ENCODE measurements around the gene DTNB. TPM values are rescaled to one million over a fixed set of nuclear protein-coding genes. Genes with fewer than 3 reads are reported as not detected.

DTNB gene
- total RNA-seq, 4 donors from 2014 or later = 3.9 to 8.7 (median 4.4) TPM

GRCh38 chr2:25597881-25598280 is 75.5 kb downstream of the DTNB start:
- ATAC-seq = no peak
- H3K27ac ChIP-seq = no peak overlapping the region
- H3K9me3 ChIP-seq = no peaks in the 10 kb centered on the region
- H3K36me3 ChIP-seq = no peaks in the 10 kb centered on the region
- WGBS, 2 donors (ENCODE audit: low coverage in 1 of 2) = 85 to 100% methylated on average over 2 of the region's 2 CpGs
- H3K4me3 ChIP-seq = no peak overlapping the region
- no peaks in the 10 kb centered on the region for H3K27me3 ChIP-seq
- no peaks in the 10 kb centered on the region for H3K4me1 ChIP-seq
- no peak for TF ChIP-seq POLR2AphosphoS5 (IDR thresholded peaks at IDR 0.05)
- TF ChIP-seq CTCF (IDR thresholded peaks at IDR 0.05) = no peak
- no peak for TF ChIP-seq EP300 (IDR thresholded peaks at IDR 0.05)
- no peak for TF ChIP-seq POLR2A (IDR thresholded peaks at IDR 0.05)

- H3K4me3 ChIP-seq = no peak overlapping the region
These were observed 76.7 kb downstream of the DTNB start for GRCh38 chr2:25596516-25597244.

GRCh38 chr2:25595393-25595792 is 78.0 kb downstream of the DTNB start:
- ATAC-seq = no peak
- Histone ChIP-seq H3K27ac (no peak overlapping the region), H3K4me3 (no peak overlapping the region), H3K9me3 (no peaks in the 10 kb centered on the region), H3K4me1 (no peaks in the 10 kb centered on the region), H3K36me3 (no peaks in the 10 kb centered on the region), H3K27me3 (no peaks in the 10 kb centered on the region)
- TF ChIP-seq POLR2A (IDR thresholded peaks at IDR 0.05) (no peak), POLR2AphosphoS5 (IDR thresholded peaks at IDR 0.05) (no peak), EP300 (IDR thresholded peaks at IDR 0.05) (no peak), CTCF (IDR thresholded peaks at IDR 0.05) (no peak)
- 89 to 97% methylated on average over 4 to 6 of the region's 6 CpGs for WGBS, 2 donors (ENCODE audit: low coverage in 1 of 2)

More at GRCh38 chr2:25596516-25597244, 76.7 kb downstream of the DTNB start:
- no peak for TF ChIP-seq CTCF (IDR thresholded peaks at IDR 0.05)
- H3K27ac ChIP-seq = no peak overlapping the region
- no peak for ATAC-seq
- H3K4me1 ChIP-seq = no peaks in the 10 kb centered on the region
- H3K27me3 ChIP-seq = no peaks in the 10 kb centered on the region
- no peaks in the 10 kb centered on the region for H3K36me3 ChIP-seq
- H3K9me3 ChIP-seq = no peaks in the 10 kb centered on the region
- 69 to 75% methylated on average over 1 of the region's 1 CpG for WGBS, 2 donors (ENCODE audit: low coverage in 1 of 2)

- 95 to 96% methylated on average over 3 of the region's 3 CpGs for WGBS, 2 donors (ENCODE audit: low coverage in 1 of 2)
- TF ChIP-seq EP300 (IDR thresholded peaks at IDR 0.05) (no peak), POLR2A (IDR thresholded peaks at IDR 0.05) (no peak), CTCF (IDR thresholded peaks at IDR 0.05) (no peak), POLR2AphosphoS5 (IDR thresholded peaks at IDR 0.05) (no peak)
- Histone ChIP-seq H3K9me3 (no peaks in the 10 kb centered on the region), H3K27ac (no peak overlapping the region), H3K4me1 (no peaks in the 10 kb centered on the region), H3K36me3 (no peaks in the 10 kb centered on the region), H3K4me3 (no peak overlapping the region), H3K27me3 (no peaks in the 10 kb centered on the region)
- ATAC-seq = no peak
These were observed 78.4 kb downstream of the DTNB start for GRCh38 chr2:25594991-25595390.

GRCh38 chr2:25592766-25593292 is 80.5 kb downstream of the DTNB start:
- 82 to 94% methylated on average over 5 to 8 of the region's 8 CpGs for WGBS, 2 donors (ENCODE audit: low coverage in 1 of 2)
- TF ChIP-seq CTCF (IDR thresholded peaks at IDR 0.05) (no peak), POLR2AphosphoS5 (IDR thresholded peaks at IDR 0.05) (no peak), POLR2A (IDR thresholded peaks at IDR 0.05) (no peak)
- no peak for ATAC-seq

More at GRCh38 chr2:25592766-25593292, 80.5 kb downstream of the DTNB start:
- Histone ChIP-seq H3K27ac (no peak overlapping the region), H3K36me3 (no peaks in the 10 kb centered on the region), H3K4me1 (no peaks in the 10 kb centered on the region), H3K4me3 (no peak overlapping the region), H3K9me3 (no peaks in the 10 kb centered on the region), H3K27me3 (no peaks in the 10 kb centered on the region)

Data from gastroesophageal sphincter (tissue), 4 donors.